HepG2 (cell line): ENCODE results near the gene ADAMTS12. TPM values are rescaled to one million over a fixed set of nuclear protein-coding genes. Genes with fewer than 3 reads are reported as not detected.

Source experiments
- ATAC-seq: fragments of 200-7000 bp; cut with Tn5 transposase; 3 replicates; pipeline ENCODE4 v1.9.1; 2020; ENCODE audit warnings: mild to moderate bottlenecking, moderate library complexity
- BruUV-seq: library from RNA; stranded (reverse); fragments of 400-500 nt; replicated peaks from 2 replicates; lab custom pipeline; 2021; lab: Mats Ljungman, UMichigan
- CTCF ChIA-PET: fragments of 300-600 bp; formaldehyde crosslinking; extraction: SDS; loops from one replicate; lab custom pipeline; 2021; ENCODE audit warnings: low total read pairs, inconsistent platforms, low intra/inter-chr PET ratio; lab: Yijun Ruan, JAX
- POLR2A ChIA-PET: fragments of 350-600 bp; sonication (Branson Sonifier 250); formaldehyde crosslinking; loops from one replicate; lab custom pipeline; 2020; ENCODE audit warnings: antibody characterized with exemption, inconsistent platforms; lab: Yijun Ruan, JAX
- DNase-seq: peaks from one replicate; pipeline ENCODE4 v3.0.0-alpha.2; 2015; ENCODE audit warnings: low spot score
- FAIRE-seq: peaks from 3 replicates; lab custom pipeline; 2011; peaks lifted over from hg19 to GRCh38; lab: Jason Lieb, UNC
- H2AFZ ChIP-seq: one replicate; pipeline ENCODE4 v1.6.1; 2011; ENCODE audit warnings: low read length, inconsistent platforms
- H3K27ac ChIP-seq: fragments of 300-600 bp; 3 replicates; pipeline ENCODE4 v1.8.0; 2011; ENCODE audit warnings: mixed run types, mild to moderate bottlenecking, mixed read lengths, low read length, inconsistent platforms; ENCODE audit not compliant: insufficient read depth; ENCODE audit errors: extremely low read length
- H3K27me3 ChIP-seq, 2 experiments: fragments of 200-600 bp in 1 of 2; 2 replicates in 1 of 2; 3 replicates in 1 of 2; pipeline versions ENCODE4 v1.6.0 to v1.8.0; 2011; ENCODE audit warnings: low read length in 2 of 2, mild to moderate bottlenecking in 2 of 2, moderate library complexity in 2 of 2, inconsistent platforms in 1 of 2; ENCODE audit not compliant: insufficient read depth in 2 of 2, control insufficient read depth in 1 of 2
- H3K36me3 ChIP-seq, 2 experiments: fragments of 200-600 bp in 1 of 2; replicated peaks in 1 of 2; 2 replicates in 1 of 2; 3 replicates in 1 of 2; pipeline versions ENCODE4 v1.5.1 to v1.8.0; 2011; ENCODE audit warnings: low read length in 2 of 2, inconsistent platforms in 1 of 2; ENCODE audit not compliant: insufficient read depth in 2 of 2, control insufficient read depth in 1 of 2
- H3K4me1 ChIP-seq: 2 replicates; pipeline ENCODE4 v1.5.1; 2012; ENCODE audit warnings: low read length, inconsistent platforms; ENCODE audit not compliant: insufficient read depth
- H3K4me2 ChIP-seq: 2 replicates; pipeline ENCODE4 v1.6.0; 2011; ENCODE audit warnings: low read depth, low read length, inconsistent platforms
- H3K4me3 ChIP-seq, 3 experiments: fragments of 200-600 bp in 1 of 3; sonication (generic), shearing (Covaris generic) in 1 of 3; replicated peaks in 1 of 3; 2 replicates each; pipeline ENCODE4 v1.5.1; 2011 to 2016; ENCODE audit warnings: low read length in 3 of 3, inconsistent platforms in 2 of 3, low read depth in 2 of 3, mild to moderate bottlenecking in 2 of 3, control low read depth in 1 of 3, mixed read lengths in 1 of 3; ENCODE audit not compliant: insufficient read depth in 1 of 3
- H3K79me2 ChIP-seq: one replicate; pipeline ENCODE4 v1.6.1; 2011; ENCODE audit warnings: low read length, inconsistent platforms; ENCODE audit not compliant: insufficient read depth
- H3K9ac ChIP-seq: 2 replicates; pipeline ENCODE4 v1.6.0; 2011; ENCODE audit warnings: mild to moderate bottlenecking, low read depth, low read length, inconsistent platforms; ENCODE audit not compliant: insufficient read depth
- H3K9me3 ChIP-seq: 2 replicates; pipeline ENCODE4 v1.5.1; 2012; ENCODE audit warnings: mild to moderate bottlenecking, low read length
- H4K20me1 ChIP-seq: 2 replicates; pipeline ENCODE4 v1.6.0; 2011; ENCODE audit warnings: inconsistent platforms, mild to moderate bottlenecking, low read length, moderate library complexity; ENCODE audit not compliant: insufficient read depth
- BRD4 ChIP-seq: sonication (generic); formaldehyde crosslinking; IDR thresholded peaks from 2 replicates; pipeline ENCODE4 v1.4.0; 2020; ENCODE audit warnings: missing genetic modification reagents
- ELF3 ChIP-seq: IDR thresholded peaks from 2 replicates; pipeline ENCODE4 v1.6.1; 2016; ENCODE audit warnings: missing genetic modification reagents, missing compliant biosample characterization
- FIP1L1 ChIP-seq: fragments of 200-400 bp; formaldehyde crosslinking; IDR thresholded peaks from 2 replicates; pipeline ENCODE4 v1.6.1; 2018; ENCODE audit warnings: low read depth, mild to moderate bottlenecking, low read length, moderate library complexity, borderline replicate concordance; ENCODE audit not compliant: insufficient read depth
- MEIS2 ChIP-seq: sonication (generic); formaldehyde crosslinking; IDR thresholded peaks from 2 replicates; pipeline ENCODE4 v1.9.0; 2021; ENCODE audit warnings: mild to moderate bottlenecking, missing genetic modification reagents
- MTF1 ChIP-seq: sonication (generic); formaldehyde crosslinking; IDR thresholded peaks from 2 replicates; pipeline ENCODE4 v1.5.0; 2020; ENCODE audit warnings: missing genetic modification reagents
- PCBP1 ChIP-seq: fragments of 200-400 bp; formaldehyde crosslinking; IDR thresholded peaks from 2 replicates; pipeline ENCODE4 v1.6.1; 2017; ENCODE audit warnings: mild to moderate bottlenecking, low read depth, low read length, borderline replicate concordance
- RCOR2 ChIP-seq: IDR thresholded peaks from 2 replicates; pipeline ENCODE4 v1.6.1; 2016; ENCODE audit warnings: missing biosample characterization, missing genetic modification reagents
- TEAD3 ChIP-seq: optimal IDR thresholded peaks from 2 replicates; pipeline ENCODE3; 2016; ENCODE audit warnings: borderline replicate concordance
- YEATS4 ChIP-seq: sonication (generic); formaldehyde crosslinking; IDR thresholded peaks from 2 replicates; pipeline ENCODE4 v1.4.0; 2020; ENCODE audit warnings: missing genetic modification reagents, borderline replicate concordance
- ZBTB21 ChIP-seq: sonication (generic); formaldehyde crosslinking; IDR thresholded peaks from 2 replicates; pipeline ENCODE4 v1.4.0; 2020; ENCODE audit warnings: missing genetic modification reagents
- ZFP62 ChIP-seq: sonication (generic); formaldehyde crosslinking; IDR thresholded peaks from 2 replicates; pipeline ENCODE4 v1.4.0; 2020; ENCODE audit warnings: missing genetic modification reagents
- ZNF225 ChIP-seq: sonication (generic); formaldehyde crosslinking; IDR thresholded peaks from 2 replicates; pipeline ENCODE4 v1.4.0; 2020; ENCODE audit warnings: mild to moderate bottlenecking, missing genetic modification reagents
- ZNF550 ChIP-seq: sonication (generic); formaldehyde crosslinking; IDR thresholded peaks from 2 replicates; pipeline ENCODE4 v1.4.0; 2020; ENCODE audit warnings: mild to moderate bottlenecking, missing genetic modification reagents, borderline replicate concordance
- ZNF660 ChIP-seq: sonication (generic); formaldehyde crosslinking; IDR thresholded peaks from 2 replicates; pipeline ENCODE4 v1.5.1; 2020; ENCODE audit warnings: mild to moderate bottlenecking, low read depth, missing genetic modification reagents, borderline replicate concordance
- ZSCAN25 ChIP-seq: sonication (generic); formaldehyde crosslinking; IDR thresholded peaks from 2 replicates; pipeline ENCODE4 v1.8.0; 2022; ENCODE audit warnings: mild to moderate bottlenecking, missing genetic modification reagents
- WGBS: methylation state at CpG from one replicate; pipeline ENCODE4 v1.1.6; 2017; ENCODE audit warnings: low lambda C conversion rate; 5-methylcytosine and 5-hydroxymethylcytosine counted together
- in situ Hi-C: cut with HindIII; loops from 2 replicates; pipeline ENCODE4 v1.10.0; 2017; ENCODE audit warnings: low pct_unique_long_range_greater_than_20kb; ENCODE audit not compliant: extremely low pct_ligation_motif_present
- intact Hi-C: fragments of 100-400 bp; cut with micrococcal nuclease; formaldehyde crosslinking; loops from one replicate; pipeline ENCODE4 v1.10.0; 2022; ENCODE audit not compliant: unreplicated experiment
- polyA plus RNA-seq, 8 experiments: library from polyadenylated mRNA; depleted of rRNA in 3 of 8; stranded (reverse) in 7 of 8; unstranded in 1 of 8; fragments of >200 nt; fragmentation: Illumina TruSeq in 4 of 8; extraction: Trizol in 4 of 8; gene quantifications; 2 replicates each; pipeline versions ENCODE4 v1.2.1 to v1.2.3, GENCODE V29; 2011 to 2016; ENCODE audit warnings: low read depth in 4 of 8, missing spikeins in 1 of 8, mixed read lengths in 1 of 8; ENCODE audit not compliant: insufficient read depth in 1 of 8
- total RNA-seq, 5 experiments: library from RNA; depleted of rRNA; stranded (reverse); fragments of >200 nt; fragmentation: Illumina TruSeq; extraction: Trizol; gene quantifications; 2 replicates each; pipeline ENCODE4 v1.2.3, GENCODE V29; 2016; ENCODE audit warnings: low read depth in 1 of 5
- TF ChIP-seq, protein P1 (sequence below): sonication (generic); formaldehyde crosslinking; IDR thresholded peaks from 2 replicates; pipeline ENCODE4 v1.5.0; 2020; ENCODE audit warnings: mild to moderate bottlenecking, missing genetic modification reagents
- TF ChIP-seq, protein P2 (sequence below): sonication (generic); formaldehyde crosslinking; IDR thresholded peaks from 2 replicates; pipeline ENCODE4 v1.4.0; 2020; ENCODE audit warnings: missing genetic modification reagents, borderline replicate concordance

ADAMTS12 gene
- total and polyA plus RNA-seq, 2 of the 13 experiments (the other 11 are each of a cell fraction or from before 2014, with no cell fraction given) = 0.03 TPM; not detected in 1

DNA sequence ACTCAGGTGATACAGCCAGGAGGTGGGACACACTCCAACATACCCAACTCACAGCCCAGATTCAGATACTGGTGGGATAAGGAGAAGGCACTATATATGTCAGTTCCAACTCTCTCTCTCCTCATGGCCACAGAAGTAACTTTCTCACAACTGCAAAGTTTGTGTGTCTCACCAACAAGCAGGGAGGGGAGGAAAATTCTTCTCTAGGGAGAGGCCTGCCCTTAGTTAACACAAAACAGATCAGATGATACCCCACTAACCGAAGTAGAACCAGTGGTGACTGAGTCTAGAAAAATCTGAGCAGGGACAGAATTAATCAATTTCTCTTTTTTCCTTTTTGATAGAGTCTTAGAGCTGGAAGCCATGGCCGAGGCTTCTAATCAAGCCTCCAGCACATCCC, 133.1 kb downstream of the ADAMTS12 start:
- Histone ChIP-seq H3K79me2 (no peaks in the 10 kb centered on the region), H3K4me1 (no peaks in the 10 kb centered on the region), H3K9ac (no peak overlapping the region), H3K27ac (no peak overlapping the region), H3K36me3 (no peaks in the 10 kb centered on the region), H3K4me3 (no peak overlapping the region), H3K9me3 (no peaks in the 10 kb centered on the region), H3K27me3 (no peaks in the 10 kb centered on the region), H3K4me2 (no peak overlapping the region), H4K20me1 (no peaks in the 10 kb centered on the region), H2AFZ (no peak overlapping the region)
- in situ Hi-C loops (no loop called here), intact Hi-C loops (no loop called here)
- no TSS peak for BruUV-seq
- WGBS = 5% methylated on average over 2 of the region's 2 CpGs
- TF ChIP-seq FIP1L1 = no peak
- TF ChIP-seq MEIS2 (CRISPR knock-in tag) = no peak
- TF ChIP-seq ZBTB21 (CRISPR knock-in tag) = no peak
- TF ChIP-seq ZNF225 = no peak
- TF ChIP-seq ELF3 = no peak
- TF ChIP-seq RCOR2 (CRISPR knock-in tag) = no peak
- TF ChIP-seq, protein P1, sequence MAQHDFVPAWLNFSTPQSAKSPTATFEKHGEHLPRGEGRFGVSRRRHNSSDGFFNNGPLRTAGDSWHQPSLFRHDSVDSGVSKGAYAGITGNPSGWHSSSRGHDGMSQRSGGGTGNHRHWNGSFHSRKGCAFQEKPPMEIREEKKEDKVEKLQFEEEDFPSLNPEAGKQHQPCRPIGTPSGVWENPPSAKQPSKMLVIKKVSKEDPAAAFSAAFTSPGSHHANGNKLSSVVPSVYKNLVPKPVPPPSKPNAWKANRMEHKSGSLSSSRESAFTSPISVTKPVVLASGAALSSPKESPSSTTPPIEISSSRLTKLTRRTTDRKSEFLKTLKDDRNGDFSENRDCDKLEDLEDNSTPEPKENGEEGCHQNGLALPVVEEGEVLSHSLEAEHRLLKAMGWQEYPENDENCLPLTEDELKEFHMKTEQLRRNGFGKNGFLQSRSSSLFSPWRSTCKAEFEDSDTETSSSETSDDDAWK (CRISPR knock-in tag) = no peak
- TF ChIP-seq YEATS4 = no peak
- no peak for TF ChIP-seq BRD4
- TF ChIP-seq, protein P2, sequence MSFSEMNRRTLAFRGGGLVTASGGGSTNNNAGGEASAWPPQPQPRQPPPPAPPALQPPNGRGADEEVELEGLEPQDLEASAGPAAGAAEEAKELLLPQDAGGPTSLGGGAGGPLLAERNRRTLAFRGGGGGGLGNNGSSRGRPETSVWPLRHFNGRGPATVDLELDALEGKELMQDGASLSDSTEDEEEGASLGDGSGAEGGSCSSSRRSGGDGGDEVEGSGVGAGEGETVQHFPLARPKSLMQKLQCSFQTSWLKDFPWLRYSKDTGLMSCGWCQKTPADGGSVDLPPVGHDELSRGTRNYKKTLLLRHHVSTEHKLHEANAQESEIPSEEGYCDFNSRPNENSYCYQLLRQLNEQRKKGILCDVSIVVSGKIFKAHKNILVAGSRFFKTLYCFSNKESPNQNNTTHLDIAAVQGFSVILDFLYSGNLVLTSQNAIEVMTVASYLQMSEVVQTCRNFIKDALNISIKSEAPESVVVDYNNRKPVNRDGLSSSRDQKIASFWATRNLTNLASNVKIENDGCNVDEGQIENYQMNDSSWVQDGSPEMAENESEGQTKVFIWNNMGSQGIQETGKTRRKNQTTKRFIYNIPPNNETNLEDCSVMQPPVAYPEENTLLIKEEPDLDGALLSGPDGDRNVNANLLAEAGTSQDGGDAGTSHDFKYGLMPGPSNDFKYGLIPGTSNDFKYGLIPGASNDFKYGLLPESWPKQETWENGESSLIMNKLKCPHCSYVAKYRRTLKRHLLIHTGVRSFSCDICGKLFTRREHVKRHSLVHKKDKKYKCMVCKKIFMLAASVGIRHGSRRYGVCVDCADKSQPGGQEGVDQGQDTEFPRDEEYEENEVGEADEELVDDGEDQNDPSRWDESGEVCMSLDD (CRISPR knock-in tag) = no peak
- no peak for TF ChIP-seq TEAD3 (CRISPR knock-in tag)
- TF ChIP-seq ZFP62 = no peak
- no peak for TF ChIP-seq ZSCAN25 (CRISPR knock-in tag)
- no peak for TF ChIP-seq PCBP1
- no peak for TF ChIP-seq ZNF550 (CRISPR knock-in tag)
- no peak for TF ChIP-seq MTF1 (CRISPR knock-in tag)
- no peak for TF ChIP-seq ZNF660 (CRISPR knock-in tag)
- ATAC-seq = no peak
- DNase-seq = no peak
- CTCF ChIA-PET = no interaction called here
- POLR2A ChIA-PET = no interaction called here
- FAIRE-seq = no peak
